K562 (cell line): ENCODE results near the gene CCDC70. TPM values are rescaled to one million over a fixed set of nuclear protein-coding genes. Genes with fewer than 3 reads are reported as not detected.

Experiments
- ARID2 ChIP-seq: fragments of 450-650 bp; IDR thresholded peaks from 2 replicates; pipeline ENCODE4 v1.6.1; 2017; ENCODE audit warnings: antibody characterized with exemption, mild to moderate bottlenecking
- CBFB ChIP-seq: sonication (generic); formaldehyde crosslinking; IDR thresholded peaks from 2 replicates; pipeline ENCODE4 v1.4.0; 2020; ENCODE audit warnings: mild to moderate bottlenecking, missing genetic modification reagents
- CBX1 ChIP-seq: sonication (generic); IDR thresholded peaks from 2 replicates; pipeline ENCODE4 v1.6.1; 2016; ENCODE audit warnings: antibody characterized with exemption, low read depth, mild to moderate bottlenecking
- ELF1 ChIP-seq: fragments of 200-800 bp; sonication (Bioruptor generic); IDR thresholded peaks from 2 replicates; pipeline ENCODE4 v1.6.1; 2016; ENCODE audit warnings: missing genetic modification characterization, missing compliant biosample characterization
- HDAC3 ChIP-seq: fragments of 450-650 bp; IDR thresholded peaks from 2 replicates; pipeline ENCODE4 v1.6.1; 2018; ENCODE audit warnings: borderline replicate concordance, mild to moderate bottlenecking, moderate library complexity; ENCODE audit not compliant: partially characterized antibody
- ILF3 ChIP-seq: fragments of 450-650 bp; IDR thresholded peaks from 2 replicates; pipeline ENCODE4 v1.6.1; 2018; ENCODE audit warnings: antibody characterized with exemption, mild to moderate bottlenecking, moderate library complexity, borderline replicate concordance
- MECOM ChIP-seq: fragments of 250-450 bp; sonication (Bioruptor Pico); IDR thresholded peaks from 2 replicates; pipeline ENCODE4 v1.8.0; 2022; ENCODE audit warnings: inconsistent platforms
- MTF1 ChIP-seq: fragments of 250-450 bp; sonication (Bioruptor Pico); IDR thresholded peaks from 2 replicates; pipeline ENCODE4 v1.9.0; 2021; ENCODE audit warnings: moderate library complexity, mild to moderate bottlenecking, inconsistent platforms, borderline replicate concordance
- NR4A1 ChIP-seq, 2 experiments: fragments of 250-450 bp in 1 of 2; fragments of 450-650 bp in 1 of 2; sonication (Bioruptor Pico) in 1 of 2; IDR thresholded peaks; 2 replicates each; pipeline versions ENCODE4 v1.4.0 to v1.6.1; 2016 to 2020; ENCODE audit warnings: mild to moderate bottlenecking in 2 of 2, missing compliant biosample characterization in 1 of 2, missing genetic modification characterization in 1 of 2, moderate library complexity in 1 of 2
- POLR3G ChIP-seq: IDR thresholded peaks from 2 replicates; pipeline ENCODE4 v1.6.1; 2011; ENCODE audit not compliant: insufficient read length, insufficient replicate concordance; ENCODE audit errors: extremely low read depth
- PTTG1 ChIP-seq: fragments of 450-650 bp; IDR thresholded peaks from 2 replicates; pipeline ENCODE4 v1.6.1; 2016; ENCODE audit warnings: low read depth, mild to moderate bottlenecking, missing genetic modification characterization, missing compliant biosample characterization
- ZNF217 ChIP-seq: sonication (generic); formaldehyde crosslinking; IDR thresholded peaks from 2 replicates; pipeline ENCODE4 v1.8.0; 2022; ENCODE audit warnings: mild to moderate bottlenecking, missing genetic modification reagents
- ZNF239 ChIP-seq: fragments of 250-450 bp; sonication (Bioruptor Pico); IDR thresholded peaks from 2 replicates; pipeline ENCODE4 v1.4.0; 2020; ENCODE audit warnings: mild to moderate bottlenecking
- polyA plus RNA-seq, 8 experiments: library from polyadenylated mRNA; depleted of rRNA in 4 of 8; stranded (reverse) in 5 of 8; unstranded in 3 of 8; fragments of >200 nt; fragmentation: Nextera tagmentation in 2 of 8; fragmentation: Illumina TruSeq in 1 of 8; extraction: Ambion mirVana in 2 of 8; extraction: Trizol in 1 of 8; gene quantifications; 2 replicates each; pipeline versions ENCODE4 v1.2.1 to v1.2.3, GENCODE V29; 2011 to 2014; ENCODE audit warnings: inconsistent platforms in 1 of 8, missing spikeins in 1 of 8
- total RNA-seq, 7 experiments: library from RNA; depleted of rRNA in 6 of 7; stranded (reverse); fragments of >200 nt in 6 of 7; fragmentation: Illumina TruSeq in 2 of 7; extraction: Trizol in 2 of 7; gene quantifications; 2 replicates each; pipeline versions ENCODE4 v1.2.1 to v1.2.3, GENCODE V29; 2011 to 2021; ENCODE audit warnings: low replicate concordance in 1 of 7
- TF ChIP-seq, protein P1 (sequence below): fragments of 250-450 bp; sonication (Bioruptor Pico); IDR thresholded peaks from 2 replicates; pipeline ENCODE4 v1.4.0; 2020; ENCODE audit warnings: mild to moderate bottlenecking, moderate library complexity, borderline replicate concordance
- TF ChIP-seq, protein P2 (sequence below): IDR thresholded peaks from 3 replicates; pipeline ENCODE4 v1.6.1; 2011; ENCODE audit warnings: borderline replicate concordance, mild to moderate bottlenecking; ENCODE audit not compliant: insufficient read length, insufficient read depth
- TF ChIP-seq, protein P3 (sequence below): fragments of 450-650 bp; IDR thresholded peaks from 2 replicates; pipeline ENCODE4 v1.6.1; 2016; ENCODE audit warnings: mild to moderate bottlenecking
- TF ChIP-seq, protein P4 (sequence below): sonication (generic); formaldehyde crosslinking; IDR thresholded peaks from 2 replicates; pipeline ENCODE4 v1.9.0; 2022; ENCODE audit warnings: mild to moderate bottlenecking, missing genetic modification reagents
- TF ChIP-seq, protein P5 (sequence below): sonication (generic); formaldehyde crosslinking; IDR thresholded peaks from 2 replicates; pipeline ENCODE4 v1.8.1; 2023; ENCODE audit warnings: mild to moderate bottlenecking, missing genetic modification reagents

Gene CCDC70
- total and polyA plus RNA-seq, 9 of the 15 experiments (the other 6 are each of a cell fraction or from before 2014, with no cell fraction given), result not detected

DNA sequence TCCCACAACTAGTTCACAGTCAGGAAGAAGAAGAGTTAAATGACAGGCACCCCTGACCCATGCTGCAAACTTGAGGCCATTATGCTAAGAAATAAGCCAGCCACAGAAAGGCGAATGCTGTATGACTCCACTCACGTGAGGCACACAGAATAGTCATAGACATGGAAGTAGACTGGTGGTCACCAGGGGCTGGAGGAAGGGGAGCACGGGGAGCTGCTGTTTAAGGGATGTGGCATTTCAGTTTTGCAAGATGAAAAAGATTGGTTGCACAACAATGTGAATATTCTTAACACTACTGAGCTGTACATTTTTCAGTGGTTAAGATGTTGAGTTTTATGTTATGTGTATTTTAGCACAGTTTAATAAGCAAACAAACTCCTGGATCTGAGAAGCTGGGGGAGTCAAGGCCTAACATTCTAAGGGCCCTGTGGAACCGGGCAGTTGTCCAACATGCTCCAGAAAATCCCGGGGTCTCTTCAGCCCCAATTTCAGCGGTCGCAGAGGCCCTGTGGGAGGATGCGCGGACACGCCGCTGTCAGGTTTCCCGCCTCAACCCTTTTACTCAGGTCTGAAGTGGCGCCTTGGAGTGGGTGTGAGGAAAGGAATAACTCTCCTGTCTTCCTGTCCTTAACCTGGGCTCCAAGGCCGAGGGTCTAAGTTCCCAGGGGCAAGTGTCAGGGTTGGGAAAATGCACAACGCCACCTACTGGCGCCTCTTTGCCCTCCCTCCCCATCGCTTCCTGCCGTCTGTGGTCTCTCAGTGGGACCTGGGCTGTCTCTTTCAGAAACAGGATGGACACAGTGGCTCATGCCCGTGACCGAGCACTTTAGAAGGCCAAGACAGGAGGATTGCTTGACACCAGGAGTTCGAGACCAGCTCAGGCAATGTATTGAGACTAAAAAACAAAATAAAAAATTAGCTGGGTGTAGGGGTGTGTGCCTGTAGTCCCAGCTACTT is 12.3 kb upstream of the CCDC70 start (continued):
- TF ChIP-seq, protein P1, sequence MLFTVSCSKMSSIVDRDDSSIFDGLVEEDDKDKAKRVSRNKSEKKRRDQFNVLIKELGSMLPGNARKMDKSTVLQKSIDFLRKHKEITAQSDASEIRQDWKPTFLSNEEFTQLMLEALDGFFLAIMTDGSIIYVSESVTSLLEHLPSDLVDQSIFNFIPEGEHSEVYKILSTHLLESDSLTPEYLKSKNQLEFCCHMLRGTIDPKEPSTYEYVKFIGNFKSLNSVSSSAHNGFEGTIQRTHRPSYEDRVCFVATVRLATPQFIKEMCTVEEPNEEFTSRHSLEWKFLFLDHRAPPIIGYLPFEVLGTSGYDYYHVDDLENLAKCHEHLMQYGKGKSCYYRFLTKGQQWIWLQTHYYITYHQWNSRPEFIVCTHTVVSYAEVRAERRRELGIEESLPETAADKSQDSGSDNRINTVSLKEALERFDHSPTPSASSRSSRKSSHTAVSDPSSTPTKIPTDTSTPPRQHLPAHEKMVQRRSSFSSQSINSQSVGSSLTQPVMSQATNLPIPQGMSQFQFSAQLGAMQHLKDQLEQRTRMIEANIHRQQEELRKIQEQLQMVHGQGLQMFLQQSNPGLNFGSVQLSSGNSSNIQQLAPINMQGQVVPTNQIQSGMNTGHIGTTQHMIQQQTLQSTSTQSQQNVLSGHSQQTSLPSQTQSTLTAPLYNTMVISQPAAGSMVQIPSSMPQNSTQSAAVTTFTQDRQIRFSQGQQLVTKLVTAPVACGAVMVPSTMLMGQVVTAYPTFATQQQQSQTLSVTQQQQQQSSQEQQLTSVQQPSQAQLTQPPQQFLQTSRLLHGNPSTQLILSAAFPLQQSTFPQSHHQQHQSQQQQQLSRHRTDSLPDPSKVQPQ (CRISPR knock-in tag), result no peak
- TF ChIP-seq MECOM (CRISPR knock-in tag) (no peak), ARID2 (no peak), ZNF217 (CRISPR knock-in tag) (no peak), ZNF239 (CRISPR knock-in tag) (no peak), MTF1 (CRISPR knock-in tag) (no peak), ILF3 (no peak), POLR3G (no peak), HDAC3 (no peak), PTTG1 (no peak), CBX1 (no peak), CBFB (CRISPR knock-in tag) (no peak), NR4A1 (CRISPR knock-in tag; IDR thresholded peaks at IDR 0.05) (no peak), NR4A1 (tag; IDR thresholded peaks at IDR 0.05) (no peak), ELF1 (tag) (no peak)
- TF ChIP-seq, protein P2, sequence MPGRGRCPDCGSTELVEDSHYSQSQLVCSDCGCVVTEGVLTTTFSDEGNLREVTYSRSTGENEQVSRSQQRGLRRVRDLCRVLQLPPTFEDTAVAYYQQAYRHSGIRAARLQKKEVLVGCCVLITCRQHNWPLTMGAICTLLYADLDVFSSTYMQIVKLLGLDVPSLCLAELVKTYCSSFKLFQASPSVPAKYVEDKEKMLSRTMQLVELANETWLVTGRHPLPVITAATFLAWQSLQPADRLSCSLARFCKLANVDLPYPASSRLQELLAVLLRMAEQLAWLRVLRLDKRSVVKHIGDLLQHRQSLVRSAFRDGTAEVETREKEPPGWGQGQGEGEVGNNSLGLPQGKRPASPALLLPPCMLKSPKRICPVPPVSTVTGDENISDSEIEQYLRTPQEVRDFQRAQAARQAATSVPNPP, result no peak
- TF ChIP-seq, protein P3, sequence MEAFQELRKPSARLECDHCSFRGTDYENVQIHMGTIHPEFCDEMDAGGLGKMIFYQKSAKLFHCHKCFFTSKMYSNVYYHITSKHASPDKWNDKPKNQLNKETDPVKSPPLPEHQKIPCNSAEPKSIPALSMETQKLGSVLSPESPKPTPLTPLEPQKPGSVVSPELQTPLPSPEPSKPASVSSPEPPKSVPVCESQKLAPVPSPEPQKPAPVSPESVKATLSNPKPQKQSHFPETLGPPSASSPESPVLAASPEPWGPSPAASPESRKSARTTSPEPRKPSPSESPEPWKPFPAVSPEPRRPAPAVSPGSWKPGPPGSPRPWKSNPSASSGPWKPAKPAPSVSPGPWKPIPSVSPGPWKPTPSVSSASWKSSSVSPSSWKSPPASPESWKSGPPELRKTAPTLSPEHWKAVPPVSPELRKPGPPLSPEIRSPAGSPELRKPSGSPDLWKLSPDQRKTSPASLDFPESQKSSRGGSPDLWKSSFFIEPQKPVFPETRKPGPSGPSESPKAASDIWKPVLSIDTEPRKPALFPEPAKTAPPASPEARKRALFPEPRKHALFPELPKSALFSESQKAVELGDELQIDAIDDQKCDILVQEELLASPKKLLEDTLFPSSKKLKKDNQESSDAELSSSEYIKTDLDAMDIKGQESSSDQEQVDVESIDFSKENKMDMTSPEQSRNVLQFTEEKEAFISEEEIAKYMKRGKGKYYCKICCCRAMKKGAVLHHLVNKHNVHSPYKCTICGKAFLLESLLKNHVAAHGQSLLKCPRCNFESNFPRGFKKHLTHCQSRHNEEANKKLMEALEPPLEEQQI, result no peak
- TF ChIP-seq, protein P4, sequence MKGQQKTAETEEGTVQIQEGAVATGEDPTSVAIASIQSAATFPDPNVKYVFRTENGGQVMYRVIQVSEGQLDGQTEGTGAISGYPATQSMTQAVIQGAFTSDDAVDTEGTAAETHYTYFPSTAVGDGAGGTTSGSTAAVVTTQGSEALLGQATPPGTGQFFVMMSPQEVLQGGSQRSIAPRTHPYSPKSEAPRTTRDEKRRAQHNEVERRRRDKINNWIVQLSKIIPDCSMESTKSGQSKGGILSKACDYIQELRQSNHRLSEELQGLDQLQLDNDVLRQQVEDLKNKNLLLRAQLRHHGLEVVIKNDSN (CRISPR knock-in tag), result no peak
- TF ChIP-seq, protein P5, sequence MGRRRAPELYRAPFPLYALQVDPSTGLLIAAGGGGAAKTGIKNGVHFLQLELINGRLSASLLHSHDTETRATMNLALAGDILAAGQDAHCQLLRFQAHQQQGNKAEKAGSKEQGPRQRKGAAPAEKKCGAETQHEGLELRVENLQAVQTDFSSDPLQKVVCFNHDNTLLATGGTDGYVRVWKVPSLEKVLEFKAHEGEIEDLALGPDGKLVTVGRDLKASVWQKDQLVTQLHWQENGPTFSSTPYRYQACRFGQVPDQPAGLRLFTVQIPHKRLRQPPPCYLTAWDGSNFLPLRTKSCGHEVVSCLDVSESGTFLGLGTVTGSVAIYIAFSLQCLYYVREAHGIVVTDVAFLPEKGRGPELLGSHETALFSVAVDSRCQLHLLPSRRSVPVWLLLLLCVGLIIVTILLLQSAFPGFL (CRISPR knock-in tag), result no peak
